ENCODE measurements around the gene ASF1A.
"Not testable (repeated sequence)": the region's sequence is repeated elsewhere in the genome, so short reads cannot be mapped to it uniquely, and the experiment has no call there.

ASF1A gene

DNA sequence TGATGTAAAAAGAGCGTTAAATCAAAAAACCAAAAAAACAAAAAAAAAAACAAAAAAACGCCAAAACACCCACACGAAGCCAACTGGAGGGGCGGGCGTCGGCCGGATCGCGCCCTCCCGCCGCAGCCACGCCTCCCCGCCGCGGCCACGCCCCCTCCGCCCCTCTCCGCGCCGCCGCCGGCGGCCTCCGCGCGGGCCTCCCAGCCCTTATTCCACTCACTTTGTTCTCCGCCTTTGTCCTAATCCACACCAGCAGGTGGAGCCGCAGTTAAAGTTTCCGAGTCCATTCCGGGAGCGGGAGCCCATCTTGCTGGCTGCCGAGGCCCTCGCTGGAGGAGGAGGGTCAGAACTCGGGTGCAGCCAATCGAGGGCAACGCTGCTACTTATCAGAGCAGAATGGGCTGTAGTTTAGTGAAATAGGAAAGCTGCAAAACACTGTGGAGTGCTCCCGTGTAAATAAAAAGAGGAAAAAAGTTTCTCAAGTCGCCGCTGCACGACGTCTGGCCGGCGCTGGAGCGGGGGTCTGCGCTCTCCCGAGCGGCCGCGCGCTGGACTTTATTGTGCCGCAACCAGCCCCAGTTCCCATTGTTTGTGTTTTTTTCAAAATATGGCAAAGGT, at the start of gene ASF1A:
Gene ASF1A, plus strand, starts transcription at position 346 of the 618 bp plus-strand sequence. Its CDS starts 262 bp downstream, at position 608.
- peak; percentile 90 to 93 for DNase-seq (ENCODE audit: low read depth in 2 of 2)

DNA sequence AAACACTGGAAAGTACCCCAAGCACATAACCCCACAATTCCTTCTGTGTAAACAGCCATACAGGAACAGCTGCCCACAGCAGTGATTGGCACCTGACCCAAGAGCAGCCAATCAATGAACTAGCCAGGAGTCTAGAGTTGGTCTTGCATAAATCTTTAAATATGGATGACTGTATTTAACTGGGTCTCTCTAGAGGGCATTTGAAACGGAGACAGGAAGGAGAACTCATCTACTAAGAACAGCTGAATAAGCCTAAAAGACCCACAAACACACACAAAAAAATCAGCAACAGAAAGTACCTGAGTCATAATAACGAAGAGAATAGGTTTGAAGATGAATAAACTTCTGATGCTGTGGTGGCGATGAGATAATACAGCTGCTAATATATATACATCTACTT, 49.0 kb upstream of the ASF1A start:
- no peak for DNase-seq (ENCODE audit: low read depth in 2 of 2)

DNA sequence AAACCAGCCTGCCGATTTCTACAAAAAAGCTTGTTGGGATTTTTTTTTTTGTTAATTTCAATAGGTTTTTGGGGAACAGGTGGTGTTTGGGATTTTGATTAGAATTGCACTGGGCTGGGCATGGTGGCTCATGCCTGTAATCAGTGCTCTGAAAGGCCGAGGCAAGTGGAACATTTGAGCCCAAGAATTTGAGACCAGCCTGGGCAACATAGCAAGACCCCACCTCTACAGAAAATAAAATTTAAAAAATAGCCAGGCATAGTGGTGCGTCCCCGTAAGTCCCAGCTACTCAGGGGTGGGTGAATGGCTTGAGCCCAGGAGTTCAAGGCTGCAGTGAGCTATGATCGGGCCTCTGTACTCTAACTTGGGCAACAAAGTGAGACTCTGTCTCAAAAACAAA, 40.5 kb upstream of the ASF1A start:
- no peak for DNase-seq (ENCODE audit: low read depth in 2 of 2)

DNA sequence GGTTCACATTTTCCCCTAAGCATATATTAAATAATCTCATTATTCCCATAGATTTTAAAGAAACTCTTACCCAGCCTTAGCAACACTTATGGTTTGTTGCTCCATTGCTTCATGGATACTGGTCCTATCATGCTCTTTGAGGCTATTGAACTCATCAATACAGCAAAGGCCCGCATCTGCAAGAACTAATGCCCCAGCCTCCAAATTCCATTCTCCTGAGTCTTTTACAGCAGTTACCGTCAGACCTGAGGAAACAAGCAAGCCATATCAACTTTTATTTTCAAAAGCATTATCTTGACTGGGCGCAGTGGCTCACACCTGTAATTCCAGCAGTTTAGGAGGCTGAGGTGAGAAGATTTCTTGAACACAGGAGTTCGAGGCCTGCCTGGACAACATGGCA, 37.7 kb upstream of the ASF1A start:
- no peak for DNase-seq (ENCODE audit: low read depth in 2 of 2)

GRCh38 chr6:118859517-118860064, 34.4 kb upstream of the ASF1A start:
- DNase-seq (ENCODE audit: low read depth in 2 of 2) = no peak

DNA sequence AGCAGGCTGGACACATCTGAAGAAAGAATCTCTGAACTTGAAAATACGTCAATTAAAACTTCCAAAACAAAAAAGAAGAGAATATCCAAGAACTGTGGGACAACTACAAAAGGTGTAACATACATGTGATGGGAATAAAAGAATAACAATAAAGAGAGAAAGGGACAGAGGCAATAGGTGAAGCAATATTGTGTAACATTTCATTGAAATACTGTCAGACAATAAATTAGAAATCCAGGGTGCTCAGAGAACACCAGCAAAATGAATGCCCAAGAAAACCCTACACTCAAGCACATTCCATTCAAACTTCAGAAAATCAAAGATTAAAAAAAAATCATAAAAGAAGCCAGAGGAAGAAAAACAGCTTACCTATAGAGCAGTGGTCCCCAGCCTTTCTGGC, 33.6 kb upstream of the ASF1A start:
- DNase-seq (ENCODE audit: low read depth in 2 of 2) = no peak

DNA sequence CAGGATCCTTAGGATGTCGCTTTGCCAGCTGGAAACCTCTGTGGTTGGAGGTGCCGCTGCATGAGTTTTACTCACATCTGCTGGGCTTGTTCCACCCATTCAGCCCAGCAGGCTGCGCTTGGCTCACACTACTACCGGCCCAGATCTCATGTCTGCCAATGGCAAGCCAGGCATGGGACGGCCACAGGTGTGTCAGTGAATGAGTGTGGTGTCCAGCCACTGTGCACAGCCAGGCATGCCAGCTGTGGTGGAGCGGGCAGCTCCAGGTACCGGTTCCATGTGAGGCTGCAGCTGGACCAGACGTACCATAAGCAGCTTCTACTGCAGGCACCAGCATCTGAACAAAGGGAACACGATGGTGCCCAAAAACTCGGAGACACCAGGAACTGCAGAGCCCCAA, 33.1 kb upstream of the ASF1A start:
- DNase-seq (ENCODE audit: low read depth in 2 of 2) = no peak

GRCh38 chr6:118862443-118862842, 31.5 kb upstream of the ASF1A start:
- DNase-seq (ENCODE audit: low read depth in 2 of 2) = no peak

DNA sequence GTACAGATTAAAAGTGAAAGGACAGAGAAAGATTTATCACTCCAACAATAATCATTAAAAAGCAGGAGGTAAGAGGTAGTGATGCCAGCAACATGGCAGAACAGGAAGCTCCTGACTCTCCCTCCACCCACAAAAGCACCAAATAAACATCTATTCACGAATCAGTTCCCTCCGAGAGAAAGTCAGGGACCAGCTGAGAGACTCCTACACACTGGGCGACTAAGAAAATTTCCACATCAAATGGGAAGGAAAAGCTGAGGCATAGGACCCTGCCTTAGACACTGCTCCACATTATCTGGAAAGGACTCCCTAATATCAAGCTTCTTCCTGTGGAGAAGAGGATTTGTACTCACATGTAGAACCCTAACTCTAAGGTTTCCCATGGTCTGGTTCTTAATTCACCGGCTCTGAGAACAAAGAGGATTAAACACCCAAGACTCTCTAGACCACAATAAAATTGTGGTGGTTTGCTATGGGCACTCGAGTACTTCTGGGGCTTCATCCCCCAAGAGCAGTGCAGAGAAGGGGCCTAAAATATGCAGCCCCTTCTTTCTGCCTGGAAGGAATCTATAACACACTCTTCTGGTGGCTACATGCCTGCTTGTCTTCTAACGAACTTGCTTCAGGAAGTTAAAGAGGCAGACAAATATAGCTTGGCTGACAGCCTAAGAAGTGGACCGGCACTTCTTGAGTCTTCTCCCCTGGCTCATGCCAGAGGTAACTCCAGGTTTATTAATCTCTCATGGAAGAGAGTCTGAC, 29.4 kb upstream of the ASF1A start:
- no peak for DNase-seq (ENCODE audit: low read depth in 2 of 2)

DNA sequence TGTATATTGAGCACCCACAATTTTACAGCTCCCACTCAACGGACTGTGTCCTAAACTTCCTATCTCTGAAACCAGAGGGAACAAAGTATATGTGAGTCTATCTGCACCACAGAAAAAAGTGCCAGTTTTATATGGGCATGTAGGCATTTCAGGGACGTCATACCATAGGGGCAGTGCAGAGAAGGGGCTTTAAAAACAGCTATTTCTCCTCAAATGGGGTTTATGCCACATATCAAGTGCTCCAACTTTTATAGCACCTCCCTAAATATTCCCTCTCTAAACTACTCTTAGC, 28.9 kb upstream of the ASF1A start:
- DNase-seq (ENCODE audit: low read depth in 2 of 2) = no peak

- no peak for DNase-seq (ENCODE audit: low read depth in 2 of 2)
Measured at GRCh38 chr6:118867181-118867580, 26.8 kb upstream of the ASF1A start.

GRCh38 chr6:118868901-118869300, 25.1 kb upstream of the ASF1A start:
- DNase-seq (ENCODE audit: low read depth in 2 of 2) = not testable (repeated sequence)

- DNase-seq (ENCODE audit: low read depth in 2 of 2) = no peak
Measured at GRCh38 chr6:118869350-118869749, 24.6 kb upstream of the ASF1A start.

DNA sequence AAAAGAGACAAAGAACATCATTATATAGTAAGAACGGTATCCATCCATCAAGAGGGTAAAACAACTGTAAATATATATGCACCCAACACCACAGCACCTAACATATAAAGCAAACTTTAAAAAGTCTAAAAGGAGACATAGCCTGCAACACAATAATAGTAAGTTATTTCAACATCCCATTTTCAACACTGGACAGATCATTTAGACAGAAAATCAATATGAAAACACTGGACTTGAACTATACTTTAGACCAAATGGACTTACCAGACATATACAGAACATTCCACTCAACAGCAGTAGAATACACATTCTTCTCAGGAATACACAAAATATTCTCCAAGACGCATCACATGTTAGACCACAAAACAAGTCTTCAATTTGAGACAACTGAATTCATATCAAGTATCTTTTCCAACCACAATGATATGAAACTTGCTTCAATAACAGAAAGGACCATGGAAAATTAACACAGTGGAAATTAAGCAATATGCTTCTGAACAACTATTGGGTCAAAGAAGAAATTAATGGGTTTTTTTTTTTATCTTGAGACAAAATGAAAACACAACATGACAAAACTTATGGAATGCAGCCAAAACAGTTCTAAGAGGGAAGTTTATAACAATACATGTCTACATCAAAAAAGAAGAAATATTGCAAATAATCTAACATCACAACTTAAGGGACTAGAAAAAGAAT, 23.9 kb upstream of the ASF1A start:
- DNase-seq (ENCODE audit: low read depth in 2 of 2) = no peak

DNA sequence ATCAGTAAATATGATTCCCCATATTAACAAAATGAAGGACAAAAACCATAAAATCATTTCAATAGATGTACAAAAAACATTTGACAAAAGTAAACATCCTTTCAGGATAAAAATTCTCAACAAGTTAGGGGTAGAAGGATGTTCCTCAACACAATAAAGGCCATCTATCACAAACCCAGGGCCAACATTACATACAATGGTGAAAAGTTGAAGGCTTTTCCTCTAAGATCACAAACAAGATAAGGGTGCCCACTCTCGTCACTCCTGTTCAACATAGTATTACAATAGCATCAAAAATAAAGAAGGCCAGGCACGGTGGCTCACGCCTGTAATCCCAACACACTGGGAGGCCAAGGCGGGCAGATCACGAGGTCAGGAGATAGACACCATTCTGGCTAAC, 22.6 kb upstream of the ASF1A start:
- no peak for DNase-seq (ENCODE audit: low read depth in 2 of 2)

- no peak for DNase-seq (ENCODE audit: low read depth in 2 of 2)
Measured at GRCh38 chr6:118872318-118872717, 21.6 kb upstream of the ASF1A start.

GRCh38 chr6:118872726-118873125, 21.2 kb upstream of the ASF1A start:
- DNase-seq (ENCODE audit: low read depth in 2 of 2) = no peak

- no peak for DNase-seq (ENCODE audit: low read depth in 2 of 2)
Measured at GRCh38 chr6:118873239-118873638, 20.7 kb upstream of the ASF1A start.

GRCh38 chr6:118875672-118876071, 18.3 kb upstream of the ASF1A start:
- DNase-seq (ENCODE audit: low read depth in 2 of 2) = no peak

DNA sequence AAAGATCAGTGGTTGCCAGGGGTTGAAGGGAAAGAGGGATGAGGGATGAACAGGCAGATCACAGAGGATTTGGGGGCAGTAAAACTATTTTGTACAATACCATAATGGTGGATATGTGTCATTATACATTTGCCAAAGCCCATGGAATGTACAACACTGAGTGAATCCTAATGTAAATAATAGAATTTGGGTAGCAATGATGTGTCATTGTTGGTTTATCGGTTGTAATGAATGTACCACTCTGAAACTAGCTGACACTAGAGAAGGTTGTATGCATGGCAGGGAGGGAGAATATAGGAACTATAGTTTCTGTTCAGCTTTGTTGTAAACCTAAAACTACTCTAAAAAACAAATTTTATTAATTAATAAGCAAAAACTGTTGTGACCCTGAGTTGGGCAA, 17.8 kb upstream of the ASF1A start:
- no peak for DNase-seq (ENCODE audit: low read depth in 2 of 2)

DNA sequence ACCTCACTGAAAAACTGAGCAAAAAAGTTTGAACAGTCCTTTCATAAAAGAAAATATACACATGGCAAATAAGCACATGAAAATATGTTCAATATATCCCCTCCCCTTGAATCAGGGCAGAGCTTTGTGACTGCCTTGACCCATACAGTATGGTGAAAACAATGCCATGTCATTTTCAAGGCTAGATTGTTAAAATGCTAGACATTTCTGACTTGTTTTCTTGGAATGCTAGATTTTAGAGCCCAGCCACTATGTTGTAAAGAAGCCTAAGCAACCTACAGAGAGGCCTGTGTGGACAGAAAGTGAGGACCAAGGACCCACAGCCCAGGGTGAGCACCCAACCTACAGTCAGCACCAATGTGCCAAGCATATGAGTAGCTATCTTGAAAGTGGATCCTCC, 17.1 kb upstream of the ASF1A start:
- DNase-seq (ENCODE audit: low read depth in 2 of 2) = no peak

DNA sequence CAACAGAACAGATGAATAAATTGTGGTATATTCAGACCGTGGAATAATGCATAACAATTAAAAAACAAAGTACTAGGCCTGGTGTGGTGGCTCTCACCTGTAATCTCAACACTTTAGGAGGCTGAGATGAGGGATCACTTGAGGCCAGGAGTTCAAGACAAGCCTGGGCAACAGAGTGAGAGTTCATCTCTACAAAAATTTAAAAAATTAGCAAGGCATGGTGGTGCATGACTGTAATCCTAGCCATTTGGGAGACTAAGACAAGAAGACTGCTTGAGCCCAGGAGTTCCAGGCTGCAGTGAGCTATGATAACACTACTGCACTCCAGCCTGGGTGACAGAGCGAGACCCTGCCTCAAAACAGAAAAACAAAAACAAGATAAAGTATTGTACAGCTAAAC, 16.1 kb upstream of the ASF1A start:
- no peak for DNase-seq (ENCODE audit: low read depth in 2 of 2)

Data from stimulated activated CD4-positive, alpha-beta T cell treated with anti-CD3 and anti-CD28 coated beads, Interleukin-12 subunit alpha, Interleukin-12 subunit beta, amount 100 ng/mL, for 24 hours (primary cell).